ENCODE results near the gene ZNF501. TPM values are rescaled to one million over a fixed set of nuclear protein-coding genes. Genes with fewer than 3 reads are reported as not detected.

The ZNF501 gene
- total RNA-seq (2014; rRNA removed): not detected in 2 replicates
- percentile 9 among the genes with signal in this experiment for Bru-seq, nascent RNA
- percentile 15 among the genes with signal in this experiment for BruChase-seq, experiment 1, labeled RNA remaining after a 6-hour chase
- percentile 19 among the genes with signal in this experiment for BruChase-seq, experiment 2, labeled RNA remaining after a 2-hour chase
- long read RNA-seq: 0 reads

DNA sequence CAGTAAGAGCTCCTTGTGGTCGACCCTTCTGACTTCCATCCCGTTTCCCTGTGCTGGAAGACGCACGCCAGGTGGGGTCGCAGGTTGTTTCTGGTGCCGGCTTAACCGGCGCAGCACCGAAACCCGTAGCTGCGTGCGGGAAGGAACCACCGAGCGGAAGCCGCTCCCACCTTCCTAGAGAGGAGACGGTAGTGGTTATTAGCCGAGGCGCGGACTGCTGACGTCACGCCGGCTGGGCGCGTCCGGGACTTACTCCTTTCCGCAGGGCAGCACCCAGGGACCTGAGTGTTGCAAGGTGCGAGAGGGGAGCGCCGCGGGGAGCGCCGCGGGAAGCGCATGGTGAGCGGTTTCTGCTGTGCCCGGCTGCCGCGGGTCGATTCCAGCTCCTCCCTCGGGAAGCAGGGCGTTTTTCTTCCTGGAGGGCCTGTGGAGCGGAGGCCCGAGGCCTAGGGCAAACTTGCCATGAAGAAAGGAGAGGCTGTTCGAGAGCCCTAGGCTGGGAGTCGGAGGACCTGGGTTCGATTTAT, at the start of gene ZNF501:
Gene ZNF501, plus strand, starts transcription at position 252 of the 527 bp plus-strand sequence. CDS start 4,787 bp downstream, outside the sequence.
- H3K4me1 ChIP-seq (ENCODE audit: insufficient read depth, low read length): no peaks in the 10 kb centered on the region
- H3K9ac ChIP-seq (ENCODE audit: low read length): no peak within 1 kb of the TSS
- no peak within 1 kb of the TSS for H3K4me3 ChIP-seq (ENCODE audit: low read length)
- no peak within 1 kb of the TSS for H3K4me2 ChIP-seq (ENCODE audit: low read length)
- H4K20me1 ChIP-seq (ENCODE audit: low read length): no peaks in the 10 kb centered on the region
- H3F3A ChIP-seq (ENCODE audit: low read length, unreplicated experiment): no peaks in the 10 kb centered on the region
- BruUV-seq (replicated peaks): no TSS peak
- 0 out of 2 replicates have a peak, but pooled peaks cover 3% of the 10 kb centered on the region for H3K36me3 ChIP-seq (ENCODE audit: low read depth, low read length)
- H2AFZ ChIP-seq (ENCODE audit: low read length): no peak within 1 kb of the TSS
- DNase-seq (no peak), ATAC-seq (no peak)
- POLR2A ChIA-PET (ENCODE audit: unreplicated experiment): no interaction called here
- intact Hi-C loops (cut with micrococcal nuclease): no loop called here
- no peak within 1 kb of the TSS for H3K27ac ChIP-seq (ENCODE audit: low read length)
- H3K9me3 ChIP-seq (ENCODE audit: low read length): peaks cover 60% of the 10 kb centered on the region
- CTCF ChIA-PET: no interaction called here
- TF ChIP-seq EZH2phosphoT487 (IDR thresholded peaks at IDR 0.05; ENCODE audit: borderline replicate concordance, low read length) (no peak), EZH2 (IDR thresholded peaks at IDR 0.05; ENCODE audit: low read length, unreplicated experiment) (no peak)
- TF ChIP-seq, protein P1, sequence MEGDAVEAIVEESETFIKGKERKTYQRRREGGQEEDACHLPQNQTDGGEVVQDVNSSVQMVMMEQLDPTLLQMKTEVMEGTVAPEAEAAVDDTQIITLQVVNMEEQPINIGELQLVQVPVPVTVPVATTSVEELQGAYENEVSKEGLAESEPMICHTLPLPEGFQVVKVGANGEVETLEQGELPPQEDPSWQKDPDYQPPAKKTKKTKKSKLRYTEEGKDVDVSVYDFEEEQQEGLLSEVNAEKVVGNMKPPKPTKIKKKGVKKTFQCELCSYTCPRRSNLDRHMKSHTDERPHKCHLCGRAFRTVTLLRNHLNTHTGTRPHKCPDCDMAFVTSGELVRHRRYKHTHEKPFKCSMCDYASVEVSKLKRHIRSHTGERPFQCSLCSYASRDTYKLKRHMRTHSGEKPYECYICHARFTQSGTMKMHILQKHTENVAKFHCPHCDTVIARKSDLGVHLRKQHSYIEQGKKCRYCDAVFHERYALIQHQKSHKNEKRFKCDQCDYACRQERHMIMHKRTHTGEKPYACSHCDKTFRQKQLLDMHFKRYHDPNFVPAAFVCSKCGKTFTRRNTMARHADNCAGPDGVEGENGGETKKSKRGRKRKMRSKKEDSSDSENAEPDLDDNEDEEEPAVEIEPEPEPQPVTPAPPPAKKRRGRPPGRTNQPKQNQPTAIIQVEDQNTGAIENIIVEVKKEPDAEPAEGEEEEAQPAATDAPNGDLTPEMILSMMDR (conservative IDR thresholded peaks at IDR 0.05; ENCODE audit: low read depth, low read length): no peak
- H3K79me2 ChIP-seq (ENCODE audit: low read length): no peaks in the 10 kb centered on the region
- no peaks in the 10 kb centered on the region for H3K9me2 ChIP-seq (replicated peaks; ENCODE audit: low read length)
- H3K27me3 ChIP-seq (ENCODE audit: low read length): no peaks in the 10 kb centered on the region

- no peaks in the 10 kb centered on the region for H4K20me1 ChIP-seq (ENCODE audit: low read length)
- H3K4me1 ChIP-seq (ENCODE audit: insufficient read depth, low read length): no peaks in the 10 kb centered on the region
- no peak for DNase-seq
- H3K4me3 ChIP-seq (ENCODE audit: low read length): no peak overlapping the region
- no peak overlapping the region for H3K4me2 ChIP-seq (ENCODE audit: low read length)
- H3K27me3 ChIP-seq (ENCODE audit: low read length): no peaks in the 10 kb centered on the region
- TF ChIP-seq EZH2phosphoT487 (IDR thresholded peaks at IDR 0.05; ENCODE audit: borderline replicate concordance, low read length): no peak
- no peak for TF ChIP-seq EZH2 (IDR thresholded peaks at IDR 0.05; ENCODE audit: low read length, unreplicated experiment)
- TF ChIP-seq, protein P1 (conservative IDR thresholded peaks at IDR 0.05; ENCODE audit: low read depth, low read length): no peak
- ChIA-PET CTCF (no interaction called here), POLR2A (ENCODE audit: unreplicated experiment) (no interaction called here)
- H3K79me2 ChIP-seq (ENCODE audit: low read length): no peaks in the 10 kb centered on the region
- no TSS peak for BruUV-seq (replicated peaks)
- no peak overlapping the region for H3K27ac ChIP-seq (ENCODE audit: low read length)
- no peak overlapping the region for H3K9ac ChIP-seq (ENCODE audit: low read length)
- ATAC-seq: no peak
- H3K9me3 ChIP-seq (ENCODE audit: low read length): 0 out of 2 replicates have a peak, but pooled peaks cover 3% of the 10 kb centered on the region
- intact Hi-C loops (cut with micrococcal nuclease): no loop called here
- H3F3A ChIP-seq (ENCODE audit: low read length, unreplicated experiment): no peaks in the 10 kb centered on the region
- H3K9me2 ChIP-seq (replicated peaks; ENCODE audit: low read length): no peaks in the 10 kb centered on the region
- H3K36me3 ChIP-seq (ENCODE audit: low read depth, low read length): no peaks in the 10 kb centered on the region
- no peak overlapping the region for H2AFZ ChIP-seq (ENCODE audit: low read length)
Observed at GRCh38 chr3:44680921-44681455, 48.4 kb upstream of the ZNF501 start.

Data from PC-3 (cell line).